Stimulated activated CD8-positive, alpha-beta memory T cell treated with anti-CD3 and anti-CD28 coated beads, Interleukin-15, amount 100 ng/mL, for 1 hour (primary cell): ENCODE measurements around the gene CALN1.
"Not testable (repeated sequence)": the region's sequence is repeated elsewhere in the genome, so short reads cannot be mapped to it uniquely, and the experiment has no call there.

Source experiments
- DNase-seq: peaks from one replicate; pipeline ENCODE4 v3.0.0-alpha.2; 2020; ENCODE audit warnings: low read depth

The CALN1 gene

DNA sequence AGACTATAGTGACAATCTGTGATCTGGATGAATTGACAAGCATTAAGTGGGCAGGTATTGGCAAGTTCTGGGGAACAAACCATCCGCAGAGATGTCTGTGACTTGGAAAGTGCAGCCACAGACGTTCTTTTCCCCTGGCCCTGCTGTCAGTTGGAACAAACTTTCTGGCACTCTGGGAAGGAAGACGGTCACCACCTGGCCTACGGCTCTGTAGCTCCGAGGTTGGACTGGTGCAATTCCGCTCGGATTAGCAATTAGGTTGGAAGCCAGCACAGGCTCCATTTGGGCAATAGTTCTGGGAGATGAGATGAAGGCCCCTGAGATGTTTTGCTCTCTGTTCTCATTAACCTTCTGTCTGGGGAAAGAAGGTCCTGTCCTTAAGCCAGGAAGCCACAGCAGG lies 437.5 kb downstream of the CALN1 start:
- no peak for DNase-seq

- DNase-seq: no peak
These were observed 439.6 kb downstream of the CALN1 start for GRCh38 chr7:71972534-71972933.

DNA sequence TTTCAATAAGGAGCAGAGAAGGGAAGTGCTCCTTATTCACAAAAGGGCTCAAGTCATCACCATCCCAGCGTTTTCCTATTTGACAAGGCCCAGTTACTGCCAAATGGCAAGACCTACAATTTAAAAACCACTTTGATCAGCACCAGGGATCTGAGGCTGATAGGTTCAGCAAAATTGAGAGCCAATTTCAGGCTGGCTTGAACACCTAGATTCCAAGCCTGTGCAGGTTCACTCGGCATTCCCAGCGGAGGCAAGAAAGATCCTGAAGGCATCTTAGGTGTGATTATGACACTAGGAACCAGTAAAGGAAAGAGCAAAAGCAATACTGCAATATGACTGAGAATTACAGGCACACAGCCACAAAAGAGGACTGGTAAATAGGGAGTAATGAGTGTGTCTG lies 441.4 kb downstream of the CALN1 start:
- DNase-seq: no peak

- no peak for DNase-seq
These were observed 449.5 kb downstream of the CALN1 start for GRCh38 chr7:71962636-71963035.

- no peak for DNase-seq
These were observed 450.9 kb downstream of the CALN1 start for GRCh38 chr7:71961283-71961682.

- DNase-seq: no peak
These were observed 470.0 kb downstream of the CALN1 start for GRCh38 chr7:71942115-71942514.

DNA sequence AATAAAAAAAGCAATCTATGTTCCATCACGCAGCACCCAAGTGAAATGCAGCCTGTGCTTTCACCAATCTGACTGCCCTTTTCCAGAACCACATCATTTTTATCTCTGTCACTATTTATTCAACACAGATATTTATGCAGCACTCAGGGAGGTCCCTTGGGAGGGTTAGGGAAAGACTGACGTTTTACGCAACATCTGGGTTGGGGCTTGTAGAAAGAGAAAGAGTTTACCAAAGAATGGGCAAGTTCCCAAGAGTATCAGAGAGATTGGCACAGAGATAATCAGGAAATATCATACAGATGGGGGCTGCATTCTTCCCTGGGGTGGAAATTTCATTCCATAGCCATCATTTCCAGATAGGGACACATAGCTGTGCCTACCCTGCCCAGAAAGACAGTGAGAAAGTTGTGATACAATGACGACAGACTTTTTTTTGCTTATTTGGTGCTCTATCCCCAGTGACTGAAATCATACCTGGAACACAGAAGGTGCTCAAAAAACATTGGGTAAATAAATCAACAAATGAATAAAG lies 474.2 kb downstream of the CALN1 start:
- DNase-seq: no peak

DNA sequence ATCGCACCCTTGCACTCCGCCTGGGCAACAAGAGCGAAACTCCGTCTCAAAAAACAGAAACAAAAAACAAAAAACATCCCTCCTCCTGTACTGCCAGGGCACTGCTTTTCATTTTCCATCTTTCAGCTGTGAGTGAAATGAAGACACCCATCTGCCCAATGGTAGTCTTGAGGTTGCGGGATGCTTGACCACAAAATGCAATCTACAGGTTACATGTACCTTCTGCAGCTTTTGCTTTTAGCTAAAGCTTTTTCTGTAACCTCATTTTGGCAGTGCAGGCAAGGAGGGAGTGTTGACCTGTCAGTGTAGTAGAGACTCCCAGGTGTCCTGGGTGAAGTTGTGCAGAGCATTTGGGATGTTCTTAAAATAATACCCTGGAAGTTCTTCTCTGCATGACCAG lies 476.5 kb downstream of the CALN1 start:
- DNase-seq: no peak

- DNase-seq: no peak
These were observed 478.7 kb downstream of the CALN1 start for GRCh38 chr7:71933426-71933825.

- no peak for DNase-seq
These were observed 486.5 kb downstream of the CALN1 start for GRCh38 chr7:71925663-71926062.

- not testable (repeated sequence) for DNase-seq
These were observed 497.9 kb downstream of the CALN1 start for GRCh38 chr7:71914204-71914603.

DNA sequence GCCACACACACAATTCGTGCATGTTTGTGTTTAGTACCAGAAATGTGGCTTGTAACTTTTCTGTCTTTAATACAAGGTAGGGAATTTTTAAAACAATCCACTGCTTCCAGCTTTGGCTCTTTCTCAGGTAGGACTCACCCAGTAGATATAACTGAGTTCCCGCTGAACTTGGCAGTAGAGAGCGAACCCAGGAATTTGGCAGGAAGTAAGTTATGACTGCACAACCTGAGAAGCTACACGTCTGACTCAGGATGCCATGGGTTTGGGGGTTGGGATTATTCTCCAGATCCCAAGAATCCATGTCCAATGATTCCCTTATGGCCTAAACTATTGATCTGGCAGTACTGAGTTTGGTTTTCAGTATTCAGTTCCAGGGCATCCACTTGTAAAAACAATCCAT lies 499.7 kb downstream of the CALN1 start:
- no peak for DNase-seq

- no peak for DNase-seq
These were observed 501.1 kb downstream of the CALN1 start for GRCh38 chr7:71911051-71911450.

- no peak for DNase-seq
These were observed 506.3 kb downstream of the CALN1 start for GRCh38 chr7:71905821-71906220.

DNA sequence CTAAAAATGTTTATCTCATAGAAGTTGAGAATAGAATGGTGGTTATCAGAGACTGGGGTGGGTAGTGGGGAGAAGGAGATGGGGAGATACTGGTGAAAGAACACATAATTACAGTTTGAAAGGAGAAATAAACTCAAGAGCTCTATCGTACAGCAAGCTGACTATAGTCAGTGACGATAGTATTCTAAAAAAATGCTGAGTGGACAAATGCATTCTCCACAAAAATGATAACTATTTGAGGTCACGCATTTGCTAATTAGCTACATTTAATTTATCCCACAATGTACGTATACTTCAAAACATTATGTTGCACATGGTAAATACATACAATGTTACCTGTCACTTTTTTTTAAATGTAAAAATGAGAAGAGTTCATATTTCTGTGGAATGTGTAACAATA lies 507.7 kb downstream of the CALN1 start:
- no peak for DNase-seq

DNA sequence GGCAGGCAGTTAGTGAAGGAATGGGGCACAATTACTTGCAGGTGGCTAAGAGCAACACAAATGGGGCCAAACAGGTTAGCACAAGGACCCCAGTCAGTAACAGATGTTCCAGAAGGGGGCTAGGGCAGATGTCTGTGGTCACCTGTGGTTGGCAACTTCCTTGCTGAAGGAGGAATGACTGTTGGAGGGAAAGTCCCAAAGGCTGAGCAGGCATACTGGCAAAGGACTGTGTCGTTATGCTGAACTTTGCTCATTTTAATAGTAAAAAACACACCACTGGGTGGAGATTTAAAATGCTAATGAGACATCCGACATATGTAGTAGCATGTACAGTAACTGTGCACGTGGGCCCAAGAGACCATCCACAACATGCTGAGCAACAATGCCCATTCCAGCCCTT lies 511.6 kb downstream of the CALN1 start:
- DNase-seq: no peak

GRCh38 chr7:71896535-71896934 lies 515.6 kb downstream of the CALN1 start:
- DNase-seq: no peak

- DNase-seq: no peak
These were observed 526.1 kb downstream of the CALN1 start for GRCh38 chr7:71886046-71886445.

GRCh38 chr7:71885487-71885886 lies 526.7 kb downstream of the CALN1 start:
- no peak for DNase-seq

- DNase-seq: no peak
These were observed 528.7 kb downstream of the CALN1 start for GRCh38 chr7:71883415-71883814.

- no peak for DNase-seq
These were observed 540.7 kb downstream of the CALN1 start for GRCh38 chr7:71871446-71871845.

- DNase-seq: no peak
These were observed 541.3 kb downstream of the CALN1 start for GRCh38 chr7:71870812-71871211.

- DNase-seq: no peak
These were observed 543.3 kb downstream of the CALN1 start for GRCh38 chr7:71868797-71869196.

DNA sequence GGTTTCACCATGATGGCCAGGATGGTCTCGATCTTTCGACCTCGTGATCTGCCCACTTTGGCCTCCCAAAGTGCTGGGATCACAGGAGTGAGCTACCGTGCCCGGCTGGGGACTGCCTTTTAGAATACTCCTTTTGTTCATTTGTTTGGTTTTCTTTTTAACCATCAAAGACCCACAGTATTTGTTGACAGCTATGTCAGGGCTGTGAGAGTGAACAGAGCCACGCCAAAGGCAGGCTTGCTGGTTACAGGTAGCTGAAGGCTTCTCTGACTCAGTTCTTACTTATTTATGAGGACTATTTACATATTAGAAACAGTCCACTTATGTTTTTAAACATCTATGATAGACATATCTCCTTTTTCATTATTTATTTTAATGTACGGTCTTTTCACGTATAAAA lies 544.5 kb downstream of the CALN1 start:
- no peak for DNase-seq

DNA sequence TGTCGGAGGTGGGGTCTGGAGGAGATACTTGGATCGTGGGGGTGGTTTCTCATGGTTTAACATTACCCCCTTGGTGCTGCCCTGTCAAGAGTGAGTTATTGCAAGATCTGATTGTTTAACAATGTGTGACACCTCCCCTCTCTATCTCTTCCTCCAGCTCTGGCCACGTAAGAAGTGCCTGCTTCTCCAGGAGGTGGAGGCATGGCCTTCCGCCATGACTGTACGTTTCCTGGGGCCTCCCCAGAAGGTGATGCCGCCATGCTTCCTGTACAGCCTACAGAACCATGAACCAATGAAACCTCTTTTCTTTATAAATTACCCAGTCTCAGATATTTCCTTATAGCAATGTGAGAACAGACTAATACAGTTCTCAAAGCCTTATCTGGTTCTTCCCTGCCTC lies 547.0 kb downstream of the CALN1 start:
- DNase-seq: no peak
